ENCODE results near the gene EMP2. TPM values are rescaled to one million over a fixed set of nuclear protein-coding genes. Genes with fewer than 3 reads are reported as not detected.

EMP2 gene
- polyA plus RNA-seq, 1 donor from 2014 or later: 0.14 TPM

DNA sequence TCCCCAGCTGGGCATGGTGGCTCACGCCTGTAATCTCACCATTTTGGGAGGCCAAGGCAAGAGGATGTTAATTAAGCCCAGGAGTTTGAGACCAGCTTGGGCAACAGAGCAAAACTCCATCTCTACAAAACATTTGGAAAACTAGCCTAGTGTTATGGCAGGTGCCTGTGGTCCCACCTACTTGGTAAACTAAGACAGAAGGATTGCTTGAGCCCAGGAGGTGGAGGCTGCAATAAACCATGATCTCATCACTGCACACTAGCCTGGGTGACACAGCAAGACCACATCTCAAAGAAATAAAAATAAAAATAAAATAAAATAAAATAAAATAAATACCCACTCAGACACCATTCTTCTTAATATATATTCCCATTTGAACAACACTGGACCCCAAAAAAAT, 32.0 kb downstream of the EMP2 start:
- H3K27me3 ChIP-seq (ENCODE audit: insufficient read depth, low read depth, low read length): no peaks in the 10 kb centered on the region
- no peaks in the 10 kb centered on the region for H3K9me3 ChIP-seq (ENCODE audit: low read length)
- no peak overlapping the region for H3K4me2 ChIP-seq (ENCODE audit: low read length)
- H3K9ac ChIP-seq (ENCODE audit: low read length): no peak overlapping the region
- H4K20me1 ChIP-seq (ENCODE audit: insufficient read depth): no peaks in the 10 kb centered on the region
- no peak overlapping the region for H3K27ac ChIP-seq (ENCODE audit: low read length)
- no peaks in the 10 kb centered on the region for H3K36me3 ChIP-seq (ENCODE audit: insufficient read depth, low read length)
- TF ChIP-seq CTCF (IDR thresholded peaks at IDR 0.05; ENCODE audit: poor library complexity, severe bottlenecking) (no peak), REST (IDR thresholded peaks at IDR 0.05; ENCODE audit: borderline replicate concordance) (no peak)
- H3F3A ChIP-seq (ENCODE audit: insufficient read depth, low read length, poor library complexity, severe bottlenecking): no peaks in the 10 kb centered on the region
- no peaks in the 10 kb centered on the region for H3K79me2 ChIP-seq (replicated peaks; ENCODE audit: insufficient read depth, low read length)
- H3K4me3 ChIP-seq (ENCODE audit: low read length): no peak overlapping the region
- H3K9me2 ChIP-seq (ENCODE audit: insufficient read depth, low read length): no peaks in the 10 kb centered on the region
- no peak overlapping the region for H2AFZ ChIP-seq (ENCODE audit: low read depth, low read length)

DNA sequence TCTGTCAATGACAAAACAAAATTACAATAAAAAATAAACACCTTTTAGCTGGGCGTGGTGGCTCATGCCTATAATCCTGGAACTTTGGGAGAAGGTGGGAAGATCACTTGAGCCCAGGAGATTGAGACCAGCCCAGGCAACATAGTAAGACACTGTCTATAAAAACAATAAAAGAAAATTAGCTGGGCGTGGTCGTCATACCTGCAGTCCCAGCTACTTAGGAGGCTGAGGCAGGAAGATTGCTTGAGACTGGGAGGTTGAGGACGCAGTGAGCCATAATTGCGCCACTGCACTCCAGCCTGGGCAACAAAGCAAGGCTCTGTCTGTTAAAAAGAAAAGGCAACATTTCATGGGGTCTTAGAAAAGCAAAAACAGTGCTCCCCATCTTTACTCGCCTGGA, 32.7 kb downstream of the EMP2 start:
- Histone ChIP-seq H3K4me3 (ENCODE audit: low read length) (no peak overlapping the region), H3K9ac (ENCODE audit: low read length) (no peak overlapping the region), H3K27ac (ENCODE audit: low read length) (no peak overlapping the region), H3K36me3 (ENCODE audit: insufficient read depth, low read length) (no peaks in the 10 kb centered on the region), H3K9me3 (ENCODE audit: low read length) (no peaks in the 10 kb centered on the region), H3K27me3 (ENCODE audit: insufficient read depth, low read depth, low read length) (no peaks in the 10 kb centered on the region), H3K4me2 (ENCODE audit: low read length) (no peak overlapping the region), H2AFZ (ENCODE audit: low read depth, low read length) (no peak overlapping the region), H4K20me1 (ENCODE audit: insufficient read depth) (no peaks in the 10 kb centered on the region), H3K79me2 (replicated peaks; ENCODE audit: insufficient read depth, low read length) (no peaks in the 10 kb centered on the region), H3F3A (ENCODE audit: insufficient read depth, low read length, poor library complexity, severe bottlenecking) (no peaks in the 10 kb centered on the region), H3K9me2 (ENCODE audit: insufficient read depth, low read length) (no peaks in the 10 kb centered on the region)
- no peak for TF ChIP-seq CTCF (IDR thresholded peaks at IDR 0.05; ENCODE audit: poor library complexity, severe bottlenecking)
- TF ChIP-seq RAD21 (conservative IDR thresholded peaks at IDR 0.05): no peak
- no peak for TF ChIP-seq EZH2 (IDR thresholded peaks at IDR 0.05; ENCODE audit: borderline replicate concordance, insufficient read depth, low read length, poor library complexity, severe bottlenecking)
- no peak for TF ChIP-seq TAF1 (IDR thresholded peaks at IDR 0.05; ENCODE audit: low read depth)
- TF ChIP-seq MXI1 (conservative IDR thresholded peaks at IDR 0.05; ENCODE audit: poor library complexity, severe bottlenecking): no peak
- TF ChIP-seq EP300 (conservative IDR thresholded peaks at IDR 0.05; ENCODE audit: poor library complexity, severe bottlenecking): no peak
- no peak for TF ChIP-seq SMC3 (conservative IDR thresholded peaks at IDR 0.05; ENCODE audit: poor library complexity)

Data from neural cell (in vitro differentiated cells).